Hematopoietic multipotent progenitor cell treated with erythropoietin and hydrocortisone succinate and interleukin-3 and kit ligand, for 17 days (in vitro differentiated cells): ENCODE results near the gene SMARCC1.

Source experiments
- DNase-seq: peaks from one replicate; pipeline ENCODE4 v3.0.0-alpha.2; 2015; ENCODE audit warnings: low spot score

Gene SMARCC1

DNA sequence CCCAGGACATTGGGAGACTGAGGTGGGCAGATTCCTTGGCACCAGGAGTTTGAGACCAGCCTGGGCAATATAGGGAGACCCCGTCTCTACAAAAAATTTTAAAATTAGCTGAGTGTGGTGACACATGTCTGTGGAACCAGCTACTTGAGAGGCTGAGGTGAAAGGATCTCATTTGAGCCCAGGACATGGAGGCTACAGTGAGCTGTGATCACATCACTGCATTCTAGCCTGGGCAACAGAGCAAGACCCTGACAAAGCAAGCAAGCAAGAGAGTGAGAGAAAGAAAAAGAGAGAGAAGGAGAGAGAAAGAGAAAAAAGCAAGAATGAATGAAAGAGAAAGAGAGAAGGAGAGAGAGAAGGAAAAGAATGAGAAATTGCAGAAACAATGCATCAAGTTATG is 150.9 kb downstream of the SMARCC1 start:
- DNase-seq, result no peak

DNA sequence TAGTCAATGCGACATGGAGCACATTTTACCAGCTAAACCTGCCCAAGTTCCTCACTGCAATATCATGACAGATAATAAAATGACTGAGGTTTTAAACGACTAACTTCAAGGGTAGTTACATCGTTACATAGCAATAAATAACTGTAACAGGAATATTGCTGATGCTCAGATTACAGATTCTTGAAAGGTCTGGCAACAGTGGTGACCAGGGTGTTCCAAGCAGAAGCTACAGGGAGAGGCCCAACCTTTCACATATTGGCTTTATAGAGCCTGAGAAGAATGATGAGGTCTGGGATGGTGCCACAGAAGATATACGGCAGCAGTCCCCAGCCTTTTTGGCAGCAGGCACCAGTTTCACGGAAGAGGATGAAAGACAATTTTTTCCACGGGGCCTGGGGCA is 151.9 kb downstream of the SMARCC1 start:
- no peak for DNase-seq

DNA sequence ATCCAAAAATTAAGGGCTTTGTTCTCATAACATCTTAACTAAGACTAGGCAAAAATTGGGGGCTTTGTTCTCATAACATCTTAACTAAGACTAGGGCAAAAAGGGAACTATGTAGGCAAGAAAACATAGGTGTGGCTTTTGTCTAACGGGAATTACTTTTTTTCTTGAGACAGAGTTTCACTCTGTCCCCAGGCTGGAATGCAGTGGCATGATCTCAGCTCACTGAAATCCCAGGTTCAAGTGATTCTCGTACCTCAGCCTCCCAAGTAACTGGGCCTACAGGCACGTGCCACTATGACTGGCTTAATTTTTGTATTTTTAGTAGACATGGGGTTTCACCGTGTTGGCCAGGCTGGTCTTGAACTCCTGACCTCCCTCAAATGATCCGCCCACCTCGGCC is 153.3 kb downstream of the SMARCC1 start:
- no peak for DNase-seq

DNA sequence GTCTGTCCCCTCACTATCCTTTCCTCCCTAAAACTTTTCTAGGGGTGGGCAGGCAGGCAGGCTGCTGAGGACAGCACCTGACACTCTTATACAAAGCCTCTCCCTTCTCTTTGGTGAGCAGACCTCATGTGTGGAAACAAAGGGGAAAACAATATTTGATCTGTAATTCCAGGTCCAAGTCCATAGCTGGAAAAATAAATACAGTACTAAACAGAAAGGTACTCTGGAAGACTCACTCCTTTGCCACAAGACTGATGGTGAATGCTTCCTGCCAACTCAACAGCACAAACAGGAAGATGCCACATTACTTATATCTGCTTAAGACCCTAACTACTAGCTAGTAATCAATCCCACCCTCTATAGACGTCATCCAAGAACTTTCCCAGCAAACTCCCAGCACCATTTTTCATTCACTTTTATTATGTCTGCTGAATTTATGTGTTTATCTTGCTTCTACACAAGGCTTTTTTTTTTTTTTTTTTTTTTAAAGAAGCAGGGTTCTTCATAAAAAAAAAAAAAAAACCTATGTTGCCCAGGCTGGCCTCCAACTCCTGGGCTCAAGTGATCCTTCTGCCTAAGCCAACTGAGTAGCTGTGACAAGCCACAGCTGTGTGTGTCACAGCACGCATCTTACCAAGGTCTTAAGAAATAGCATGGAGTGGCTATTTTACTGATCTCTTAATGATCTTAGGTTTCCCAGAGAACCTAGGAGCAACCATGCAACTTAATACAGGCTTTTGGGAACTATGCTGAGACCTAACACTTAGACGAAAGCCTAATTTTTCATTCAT is 158.8 kb downstream of the SMARCC1 start:
- no peak for DNase-seq

DNA sequence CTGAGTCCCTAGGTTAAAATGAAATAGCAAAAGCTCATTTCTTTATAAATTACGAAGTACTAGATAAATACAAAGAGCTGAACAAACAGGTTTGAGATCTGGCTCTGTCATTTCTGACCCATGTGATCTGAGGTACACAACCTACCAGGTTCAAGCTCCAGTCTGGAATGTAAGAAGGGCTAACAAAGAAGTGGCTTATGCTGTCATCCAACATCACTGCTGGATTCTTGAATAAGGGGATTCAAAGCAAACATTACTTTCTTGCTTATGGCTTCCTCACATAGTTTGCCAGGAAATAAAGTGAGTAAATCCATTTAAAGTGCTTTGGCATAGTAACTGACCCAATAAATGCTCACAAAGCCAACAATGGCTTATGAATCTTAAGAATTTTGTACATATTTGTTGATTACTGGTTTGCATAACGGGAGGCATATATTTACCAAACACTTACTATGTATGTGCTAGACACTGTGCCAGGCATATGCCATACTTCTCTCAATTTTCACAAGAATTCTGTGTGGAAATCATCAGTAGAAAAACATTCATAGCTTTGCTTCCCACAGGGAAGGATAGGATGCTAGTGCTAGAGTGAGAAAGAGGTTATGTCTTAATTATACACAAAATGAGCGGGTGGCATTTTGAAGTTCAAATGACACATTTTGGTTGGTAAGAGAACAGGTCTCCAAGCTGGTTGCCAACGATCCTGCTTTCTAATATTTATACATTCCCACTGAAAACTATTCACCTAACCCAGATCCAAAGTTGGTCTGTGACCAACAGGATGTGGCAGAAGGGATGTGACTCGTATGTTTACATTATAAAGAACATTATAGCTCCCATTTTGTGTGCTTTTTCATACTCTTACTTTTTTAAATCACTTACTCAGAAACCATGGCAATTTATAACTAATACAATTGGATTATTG is 164.3 kb downstream of the SMARCC1 start:
- DNase-seq, result no peak

DNA sequence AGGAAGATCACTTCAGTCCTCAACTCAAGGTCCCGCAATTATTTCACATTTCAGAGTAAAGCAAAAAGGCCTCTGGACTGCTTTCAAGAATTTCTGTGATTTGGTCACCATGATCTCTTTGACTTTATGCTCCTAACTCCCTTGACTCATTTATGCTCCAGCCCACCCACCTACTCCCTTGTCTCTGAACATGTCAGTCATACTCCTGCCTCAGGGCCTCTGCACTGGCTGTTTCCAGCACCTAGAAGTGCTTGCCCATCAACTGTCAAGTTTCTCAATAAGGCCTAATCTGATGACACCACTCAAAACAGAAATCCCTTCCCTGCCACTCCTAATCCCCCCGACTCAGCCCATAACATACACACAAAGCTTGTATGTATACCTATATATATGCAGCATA is 166.9 kb downstream of the SMARCC1 start:
- no peak for DNase-seq

DNA sequence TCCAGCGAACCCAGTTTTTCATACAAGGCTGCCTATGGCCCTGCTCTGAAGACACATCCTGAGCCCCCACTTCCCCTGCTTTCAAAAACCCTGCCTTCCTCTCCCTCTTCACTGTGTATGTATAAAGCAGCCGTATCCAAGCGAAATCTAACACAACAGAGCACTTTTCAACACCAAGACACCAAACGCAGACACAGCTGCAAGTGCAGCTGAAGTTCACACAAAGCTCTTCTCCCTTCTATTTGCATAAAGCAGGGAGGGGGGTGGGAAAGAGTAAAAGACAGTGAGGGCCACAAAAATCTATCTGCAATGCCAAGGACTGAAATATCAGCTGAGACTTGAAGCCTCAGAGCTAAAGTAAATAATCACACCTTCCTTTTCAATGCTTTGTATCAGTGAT is 168.0 kb downstream of the SMARCC1 start:
- DNase-seq, result no peak

DNA sequence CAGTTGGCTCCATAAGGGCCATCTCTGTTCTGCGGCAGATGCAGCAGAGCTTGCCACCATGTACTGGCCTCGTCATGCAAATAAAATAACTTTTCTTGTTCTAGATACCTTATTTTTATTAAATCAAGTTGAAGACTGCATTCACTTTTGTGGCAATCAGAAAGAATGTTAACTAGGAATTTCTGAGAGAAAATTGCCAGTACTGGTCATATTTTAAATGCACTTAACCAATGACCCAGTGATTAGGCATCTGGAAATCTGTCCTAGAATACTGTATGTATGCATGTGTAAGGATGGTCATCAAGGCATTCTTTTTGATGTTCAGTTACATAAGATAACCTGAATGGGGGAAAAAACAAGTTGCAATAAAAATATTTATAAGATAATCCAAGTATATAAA is 168.8 kb downstream of the SMARCC1 start:
- DNase-seq, result no peak

DNA sequence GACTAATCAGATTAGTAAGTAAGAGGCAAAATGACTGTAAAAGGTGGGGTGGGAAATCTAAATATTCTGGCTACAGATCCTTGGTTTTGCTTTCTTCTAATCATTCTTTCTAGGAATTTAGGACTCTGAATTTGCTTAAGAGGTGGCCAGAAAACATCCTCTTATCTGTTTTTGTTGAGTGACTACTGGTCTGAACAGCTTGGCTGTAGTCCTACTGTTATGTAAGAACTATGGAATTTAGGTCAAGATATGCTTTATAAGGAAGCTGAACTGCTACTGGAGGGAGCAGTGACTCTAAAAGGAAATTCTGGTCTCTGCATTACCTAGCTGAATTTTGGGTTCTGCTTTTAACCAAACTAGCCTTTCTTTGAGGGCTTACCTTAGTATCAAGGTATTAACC is 169.5 kb downstream of the SMARCC1 start:
- DNase-seq, result no peak

DNA sequence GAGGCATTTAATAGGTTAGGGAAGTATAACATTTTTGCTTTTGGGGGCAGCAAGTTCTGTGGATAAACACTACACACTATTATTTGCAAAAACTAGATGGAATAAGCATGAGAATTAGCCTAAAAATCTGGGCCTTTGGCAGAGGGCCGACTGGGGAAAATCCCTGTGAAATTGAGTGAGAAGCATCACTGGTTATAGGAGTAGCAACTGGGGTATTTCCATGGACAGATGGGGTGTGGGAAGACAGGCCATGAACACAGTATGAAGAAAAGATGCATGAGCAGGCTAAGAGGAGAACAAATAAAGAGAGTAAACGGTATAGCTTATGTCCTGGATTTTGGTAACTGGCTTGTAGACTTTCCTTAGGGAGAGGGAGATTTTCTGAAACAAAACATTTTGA is 170.1 kb downstream of the SMARCC1 start:
- no peak for DNase-seq

DNA sequence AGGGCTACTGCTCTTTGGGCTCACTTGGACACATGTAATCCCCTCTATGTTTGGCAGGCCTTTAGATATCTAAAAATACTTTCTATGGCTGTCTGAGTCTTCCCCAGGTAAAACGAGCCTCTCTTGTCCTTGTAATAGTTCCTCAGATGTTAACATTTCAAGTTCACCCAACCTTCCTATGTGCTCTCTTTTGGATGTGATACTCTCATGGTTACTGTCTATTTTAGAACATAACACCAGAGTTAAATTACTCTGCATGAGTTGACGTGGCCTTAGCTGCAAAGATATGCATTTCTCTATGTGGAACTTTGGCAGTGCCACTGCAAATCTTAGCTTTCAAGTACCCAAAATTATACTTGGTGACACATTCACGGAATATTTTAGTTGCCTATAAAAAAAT is 171.1 kb downstream of the SMARCC1 start:
- no peak for DNase-seq

DNA sequence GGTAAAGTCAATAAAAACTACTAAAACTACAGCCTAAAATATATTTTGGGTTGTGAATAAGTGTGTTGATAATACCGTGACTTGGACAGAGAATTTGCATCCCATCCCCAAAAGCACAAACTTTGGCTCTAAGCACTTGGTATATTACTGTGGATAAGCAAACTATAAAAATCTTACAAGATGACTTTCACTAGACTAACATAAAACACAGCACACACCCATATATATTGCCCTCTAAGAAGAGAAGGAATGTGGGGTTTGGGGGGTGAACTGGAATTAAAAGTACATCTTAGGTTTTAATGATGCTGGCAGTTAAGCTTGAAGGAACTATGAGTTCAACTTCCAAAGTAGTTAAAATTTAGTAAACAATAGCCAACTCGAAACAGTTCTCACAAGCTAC is 174.4 kb downstream of the SMARCC1 start:
- no peak for DNase-seq

DNA sequence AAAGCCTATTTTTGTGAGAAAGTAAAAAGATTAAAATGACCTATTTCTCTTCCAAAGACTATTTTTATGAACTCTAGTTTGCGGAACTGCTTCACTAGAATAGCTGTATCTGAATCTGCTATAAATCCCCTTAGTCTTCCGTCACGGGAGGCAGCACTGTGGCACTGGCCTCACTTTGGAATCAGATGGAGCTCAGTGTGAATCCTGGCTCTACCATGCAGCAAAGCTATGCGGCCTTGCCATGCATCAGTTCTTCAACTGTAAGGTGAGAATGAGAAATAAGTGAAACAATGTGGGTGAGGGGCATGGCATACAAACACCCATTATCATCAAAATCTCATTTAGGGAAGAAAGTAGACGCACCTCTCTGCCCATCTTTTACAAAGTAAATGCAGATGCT is 175.5 kb downstream of the SMARCC1 start:
- no peak for DNase-seq

DNA sequence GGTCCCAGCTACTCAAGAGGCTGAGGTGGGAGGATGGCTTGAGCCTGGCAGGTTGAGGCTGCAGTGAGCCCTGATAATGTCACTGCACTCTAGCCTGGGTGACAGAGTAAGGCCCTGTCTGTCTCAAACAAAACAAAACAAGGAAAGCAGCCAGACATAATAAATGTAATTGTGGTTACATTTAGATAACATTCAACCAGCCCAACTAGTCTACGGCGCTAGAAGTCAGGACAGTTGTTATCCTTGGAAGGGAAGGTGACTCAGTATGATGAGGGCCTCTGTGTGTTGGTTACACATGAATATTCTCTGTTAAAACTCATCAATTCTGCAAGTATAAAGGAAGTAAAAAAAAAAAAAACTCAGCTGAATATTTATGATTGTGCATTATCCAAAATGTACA is 176.0 kb downstream of the SMARCC1 start:
- DNase-seq, result no peak

DNA sequence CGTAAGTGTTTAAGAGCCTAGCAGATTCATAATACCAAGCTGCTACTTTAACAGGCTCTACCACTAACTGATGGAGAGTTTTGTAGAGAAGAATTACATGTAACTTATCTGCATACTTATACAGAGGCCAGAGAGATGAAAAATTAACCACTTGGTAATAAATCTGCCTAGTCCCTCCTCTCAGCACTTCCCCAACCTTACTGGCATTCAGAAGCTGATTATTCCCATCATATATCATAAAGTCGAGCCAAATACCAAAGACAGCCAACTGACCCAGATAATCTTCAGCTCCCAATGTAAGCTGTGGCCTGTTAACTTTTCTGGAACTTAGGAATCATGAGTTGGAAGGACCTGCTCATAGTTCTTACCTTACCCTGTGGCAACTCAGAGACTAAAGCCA is 177.5 kb downstream of the SMARCC1 start:
- no peak for DNase-seq

DNA sequence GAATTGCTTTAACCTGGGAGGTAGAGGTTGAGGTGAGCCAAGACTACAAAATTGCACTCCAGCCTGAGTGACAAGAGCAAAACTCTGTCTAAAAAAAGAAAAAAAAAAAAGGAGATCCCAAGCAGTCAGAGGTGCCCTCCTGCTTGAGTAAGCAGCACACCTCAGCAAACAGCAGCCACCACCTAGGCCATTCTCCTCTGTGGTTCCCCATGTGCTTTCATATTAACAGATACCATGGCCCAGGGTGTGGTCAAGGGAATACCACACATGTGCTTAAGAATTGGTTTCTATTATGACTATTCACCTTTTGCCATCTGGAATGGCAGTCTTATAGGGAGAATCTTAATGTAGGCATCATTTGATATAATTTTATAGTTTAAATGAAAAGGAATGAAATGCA is 178.4 kb downstream of the SMARCC1 start:
- no peak for DNase-seq

DNA sequence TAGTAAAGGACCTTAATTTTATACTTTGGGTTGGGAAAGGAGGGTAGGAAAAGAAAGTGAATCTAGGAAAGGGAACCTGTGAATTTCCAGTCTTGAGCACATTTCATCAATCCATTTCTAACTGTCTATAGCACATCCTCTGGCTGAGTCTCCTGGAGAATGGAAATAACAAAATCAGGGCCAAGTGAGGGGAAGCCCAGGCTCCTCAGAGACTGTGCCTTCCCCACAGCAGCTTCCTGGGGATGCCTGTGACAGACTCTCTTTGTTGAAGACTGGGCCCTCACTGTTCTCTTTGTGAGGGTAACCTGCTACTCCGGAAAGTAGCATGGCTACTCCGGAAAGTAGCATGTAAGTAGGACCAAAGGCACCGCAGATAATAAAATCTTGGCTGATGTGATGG is 180.4 kb downstream of the SMARCC1 start:
- DNase-seq, result no peak

DNA sequence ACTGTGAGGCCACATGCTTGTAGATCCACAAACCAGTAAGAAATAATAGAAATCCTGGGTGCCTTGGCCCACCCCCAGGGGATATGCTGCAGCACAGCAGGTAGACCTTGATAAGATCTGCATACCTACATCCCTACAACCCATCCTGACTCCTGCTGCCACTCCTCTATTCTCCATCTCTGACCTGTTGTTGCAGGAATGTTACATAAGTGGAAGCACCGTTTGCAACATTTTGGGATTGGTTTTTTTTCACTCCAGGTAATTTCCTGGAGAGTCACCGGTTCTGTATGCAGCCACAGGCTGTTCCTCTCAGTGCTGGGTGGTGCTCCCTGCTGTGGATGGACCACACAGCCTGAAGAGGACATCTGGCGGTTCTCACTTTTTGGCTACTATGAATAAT is 186.9 kb downstream of the SMARCC1 start:
- DNase-seq, result no peak

DNA sequence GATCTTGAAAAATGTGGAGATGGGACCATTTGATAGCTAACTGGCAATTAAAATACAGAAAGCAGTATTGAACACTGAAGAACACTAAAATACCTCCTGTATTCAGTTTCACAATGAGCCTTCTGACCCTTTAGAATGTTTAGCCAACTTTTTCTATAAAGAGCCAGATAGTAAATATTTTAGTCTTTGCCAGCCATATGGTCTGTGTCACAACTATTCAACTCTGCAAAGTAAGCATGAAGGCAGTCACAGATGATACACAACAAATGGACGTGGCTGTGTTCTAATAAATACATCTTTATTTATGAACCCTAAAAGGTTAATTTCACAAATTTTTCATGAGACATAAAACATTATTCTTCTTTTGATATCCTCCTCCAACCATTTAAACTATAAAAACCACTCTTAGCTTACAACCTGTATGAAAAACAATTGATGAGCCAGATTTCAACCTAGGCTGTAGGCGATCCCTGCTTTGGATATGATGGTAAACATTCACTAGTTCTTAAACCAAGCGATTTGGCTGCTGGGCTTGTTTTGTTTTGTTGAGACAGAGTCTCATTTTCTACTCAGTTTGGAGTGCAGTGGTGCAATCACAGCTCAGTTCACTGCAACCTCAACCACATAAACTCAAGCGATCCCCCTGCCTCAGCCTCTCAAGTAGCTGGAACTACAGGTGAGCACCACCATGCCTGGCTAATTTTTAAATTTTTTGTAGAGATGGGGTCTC is 189.5 kb downstream of the SMARCC1 start:
- DNase-seq, result no peak

DNA sequence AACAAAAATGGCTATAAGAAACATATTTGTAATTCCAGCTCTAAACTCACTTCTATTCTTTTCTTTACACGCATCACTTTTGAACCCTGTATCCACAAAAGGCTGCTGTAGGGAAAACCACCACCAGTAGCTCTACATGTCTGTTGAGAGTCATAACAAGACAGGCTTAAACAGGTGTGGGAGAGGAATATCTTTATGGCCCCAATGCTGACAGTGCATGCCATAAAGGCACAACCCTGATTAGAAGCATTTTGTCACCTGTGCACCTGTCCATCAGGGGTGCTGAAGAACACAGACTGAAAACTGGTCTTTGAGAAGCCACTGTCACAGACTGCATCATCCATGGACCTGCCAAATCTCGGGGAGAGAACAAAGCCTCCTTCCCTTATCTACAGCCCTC is 191.5 kb downstream of the SMARCC1 start:
- DNase-seq, result no peak

DNA sequence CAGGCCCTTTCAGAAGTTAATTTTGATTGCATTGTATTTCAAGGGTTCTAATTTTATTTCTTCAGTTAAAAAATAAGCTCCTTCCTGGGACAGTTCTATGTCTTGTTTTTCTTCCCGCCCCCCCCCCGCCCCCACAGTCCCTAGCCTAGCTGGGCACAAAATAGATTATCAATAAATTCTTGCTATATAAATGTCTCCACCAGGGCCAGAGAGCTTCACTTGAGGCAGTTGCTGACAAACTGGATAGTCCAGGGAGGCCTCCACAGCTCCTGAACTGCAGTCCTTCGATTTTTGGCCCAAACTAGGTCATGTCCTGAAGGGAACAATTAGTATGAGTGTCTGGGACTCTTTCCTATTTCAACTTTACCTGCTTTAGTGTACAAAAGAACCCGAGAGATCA is 193.1 kb downstream of the SMARCC1 start:
- no peak for DNase-seq

DNA sequence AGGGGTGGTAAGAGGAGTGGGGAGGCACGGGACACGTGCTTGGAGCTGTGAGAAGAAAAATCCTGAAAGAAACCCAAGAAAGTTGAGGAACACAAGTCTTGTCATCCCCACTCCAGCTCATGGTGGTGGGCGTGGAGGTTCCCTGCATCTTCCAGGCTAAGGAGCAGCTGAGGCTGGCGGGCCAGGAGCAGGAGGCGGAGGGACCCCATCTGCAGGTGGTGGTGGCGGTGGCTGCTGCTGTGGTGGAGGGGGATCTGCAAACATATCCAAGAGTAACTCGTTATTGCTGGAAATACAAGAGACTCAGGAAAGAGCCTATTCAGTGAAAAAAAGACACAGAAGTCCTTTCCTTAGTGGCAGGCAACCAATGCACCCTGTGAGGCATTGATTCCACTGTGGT is 193.6 kb downstream of the SMARCC1 start:
- no peak for DNase-seq

DNA sequence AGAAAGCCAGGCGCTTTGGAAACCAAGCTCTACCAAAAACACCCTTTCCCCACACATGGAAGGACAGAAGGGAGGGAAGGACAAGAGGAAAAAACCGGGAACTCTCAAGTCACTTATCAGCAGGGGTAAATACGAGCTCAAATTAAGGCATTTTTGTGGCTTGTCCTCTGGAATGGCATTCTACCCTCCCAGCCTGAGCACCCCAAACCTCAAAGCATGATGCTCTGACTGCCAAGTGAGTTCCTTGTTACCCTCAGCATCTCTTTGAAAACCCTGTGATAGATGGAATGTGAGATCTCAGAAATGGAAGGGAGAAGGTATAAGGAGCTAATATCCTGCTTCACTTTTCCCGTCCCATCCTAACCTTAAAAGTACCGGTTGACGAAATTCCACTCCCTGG is 194.9 kb downstream of the SMARCC1 start:
- DNase-seq, result no peak
